Suprapubic skin (tissue), 3 donors: Measurements from ENCODE around the gene FBXO17.

Experiments
- EP300 ChIP-seq: sonication (generic); formaldehyde crosslinking; IDR thresholded peaks from one replicate; pipeline ENCODE4 v1.6.1; 2017; ENCODE audit warnings: antibody characterized with exemption
- TF ChIP-seq, protein P1 (sequence below), 2 donors: fragments of 200-600 bp in 1 of 2; fragments of 450-650 bp in 1 of 2; sonication (generic) in 1 of 2; IDR thresholded peaks; one replicate each; pipeline ENCODE4 v1.5.1; 2016 to 2019; ENCODE audit warnings: antibody characterized with exemption in 2 of 2, mild to moderate bottlenecking in 1 of 2, moderate library complexity in 1 of 2

DNA sequence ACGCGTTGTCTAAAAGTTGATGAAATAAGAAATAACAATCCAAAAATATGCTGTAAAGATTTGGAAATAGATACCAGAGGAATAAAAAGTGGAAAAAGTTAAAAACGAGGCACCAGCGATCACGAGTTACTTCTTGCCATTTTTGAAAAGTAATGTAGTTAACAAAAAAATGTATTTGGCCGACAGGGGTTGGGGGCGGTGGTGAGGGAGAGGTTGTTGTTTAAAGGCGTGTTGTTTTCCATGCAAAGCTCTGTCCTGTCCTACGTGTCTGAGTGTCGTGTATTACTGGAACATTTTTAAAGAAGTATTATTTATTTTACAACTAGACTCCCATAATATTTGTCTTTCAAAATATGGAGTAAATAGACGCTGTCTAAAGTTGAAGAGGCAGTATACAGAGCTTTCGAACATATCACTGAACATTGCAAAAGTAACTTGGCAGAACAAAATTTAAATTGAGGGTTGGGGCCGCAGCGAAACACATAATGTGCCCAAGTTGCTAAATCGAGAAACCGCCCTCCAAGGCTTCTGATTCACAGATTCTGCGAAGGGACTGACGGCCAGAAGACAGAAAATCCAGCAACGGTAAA is 823 bp downstream of the FBXO17 start:
- TF ChIP-seq, protein P1, sequence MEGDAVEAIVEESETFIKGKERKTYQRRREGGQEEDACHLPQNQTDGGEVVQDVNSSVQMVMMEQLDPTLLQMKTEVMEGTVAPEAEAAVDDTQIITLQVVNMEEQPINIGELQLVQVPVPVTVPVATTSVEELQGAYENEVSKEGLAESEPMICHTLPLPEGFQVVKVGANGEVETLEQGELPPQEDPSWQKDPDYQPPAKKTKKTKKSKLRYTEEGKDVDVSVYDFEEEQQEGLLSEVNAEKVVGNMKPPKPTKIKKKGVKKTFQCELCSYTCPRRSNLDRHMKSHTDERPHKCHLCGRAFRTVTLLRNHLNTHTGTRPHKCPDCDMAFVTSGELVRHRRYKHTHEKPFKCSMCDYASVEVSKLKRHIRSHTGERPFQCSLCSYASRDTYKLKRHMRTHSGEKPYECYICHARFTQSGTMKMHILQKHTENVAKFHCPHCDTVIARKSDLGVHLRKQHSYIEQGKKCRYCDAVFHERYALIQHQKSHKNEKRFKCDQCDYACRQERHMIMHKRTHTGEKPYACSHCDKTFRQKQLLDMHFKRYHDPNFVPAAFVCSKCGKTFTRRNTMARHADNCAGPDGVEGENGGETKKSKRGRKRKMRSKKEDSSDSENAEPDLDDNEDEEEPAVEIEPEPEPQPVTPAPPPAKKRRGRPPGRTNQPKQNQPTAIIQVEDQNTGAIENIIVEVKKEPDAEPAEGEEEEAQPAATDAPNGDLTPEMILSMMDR (IDR thresholded peaks at IDR 0.05), result no peak
- TF ChIP-seq EP300, result no peak
